SHP77 (cell line): ENCODE results near the gene MAP3K20.
"Not testable (repeated sequence)": the region's sequence is repeated elsewhere in the genome, so short reads cannot be mapped to it uniquely, and the experiment has no call there.

Experiments
- DNase-seq, 2 experiments: peaks; one replicate each; lab custom pipeline; 2025; lab: John Stamatoyannopoulos, UW

MAP3K20 gene

DNA sequence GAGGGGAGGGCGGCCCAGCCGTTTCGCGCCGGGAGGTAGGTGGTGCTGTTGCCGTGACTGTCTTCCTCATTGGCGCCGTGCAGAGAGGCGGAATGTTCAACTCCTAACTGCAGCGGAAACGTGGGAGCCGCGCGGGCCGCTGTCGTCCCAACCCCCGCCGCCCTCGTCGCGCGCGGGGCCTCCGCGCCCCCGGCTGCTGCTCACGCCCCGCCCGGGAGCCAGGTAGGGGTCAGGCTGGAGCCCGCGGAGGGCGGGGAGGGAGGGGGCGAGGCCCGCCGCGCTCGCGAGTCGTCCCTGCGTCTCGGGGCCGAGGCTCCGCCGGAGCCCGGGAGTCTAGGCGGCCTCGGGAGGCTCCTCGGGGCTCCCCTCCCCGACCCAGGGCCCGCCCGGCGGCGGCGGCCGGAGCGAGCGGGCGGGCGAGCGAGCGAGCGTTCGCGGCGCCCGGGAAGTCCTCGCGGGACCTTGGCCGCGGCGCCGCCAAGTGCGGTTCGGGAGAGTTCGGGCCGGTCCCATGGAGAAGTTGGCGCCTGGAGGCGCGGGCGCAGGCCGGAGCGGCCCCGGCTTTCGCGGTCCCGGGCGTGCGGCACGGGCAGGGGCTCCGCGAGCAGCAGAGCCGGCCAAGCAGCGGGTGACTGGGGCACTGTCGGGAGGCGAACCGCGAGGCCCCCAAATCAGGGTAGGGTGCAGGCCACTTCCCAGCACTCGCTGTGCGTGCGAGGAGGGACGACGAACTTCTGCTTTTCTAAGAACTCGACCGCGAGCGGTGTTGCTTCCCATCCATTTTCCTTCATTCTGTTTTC, at the start of gene MAP3K20:
Gene MAP3K20, plus strand, starts transcription at position 66 of the 800 bp plus-strand sequence. CDS start 15,186 bp downstream, outside the sequence.
- DNase-seq: peak; percentile 11 to 16

DNA sequence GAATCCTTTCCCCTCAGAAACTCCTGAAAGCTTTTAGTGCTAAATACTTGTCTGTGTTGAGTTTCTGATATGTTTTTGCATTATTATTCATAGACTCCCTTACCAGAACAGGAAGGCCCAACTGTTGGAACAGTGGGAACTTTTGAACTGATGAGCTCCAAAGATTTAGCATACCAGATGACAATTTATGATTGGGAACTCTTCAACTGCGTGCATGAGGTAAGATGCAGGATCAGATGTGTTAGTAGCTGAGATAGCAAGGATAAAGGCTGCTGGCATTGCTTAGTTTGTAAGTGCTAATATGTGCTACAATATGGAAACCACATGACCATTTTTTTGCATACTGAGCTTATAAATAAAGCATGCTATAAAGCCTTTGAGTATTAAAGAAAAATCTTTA, 49.2 kb upstream of the MAP3K20 start:
- DNase-seq: no peak

GRCh38 chr2:173027181-173028128, 48.2 kb upstream of the MAP3K20 start:
- peak; percentile 8 to 49 for DNase-seq

DNA sequence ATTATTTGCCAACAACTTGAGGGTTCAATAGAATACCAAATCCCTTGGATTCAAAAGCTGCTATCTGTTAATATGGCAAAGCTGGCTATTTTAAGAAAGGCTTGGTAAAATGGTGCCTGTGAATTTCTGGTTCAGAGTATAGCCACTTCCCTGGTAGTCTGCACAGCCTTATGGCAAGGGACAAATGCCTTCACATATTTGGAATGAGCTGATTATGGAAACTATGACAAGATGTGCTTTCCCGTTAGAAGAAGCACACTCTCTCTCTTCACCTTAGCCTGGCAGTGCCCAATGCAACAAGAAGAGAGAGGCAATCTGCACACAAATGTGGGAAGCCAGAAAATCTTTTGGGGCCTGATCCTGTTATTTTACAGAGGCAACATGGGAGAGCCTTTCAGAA, 47.5 kb upstream of the MAP3K20 start:
- no peak for DNase-seq

- DNase-seq: no peak
Observed at GRCh38 chr2:173028671-173029070, 47.0 kb upstream of the MAP3K20 start.

GRCh38 chr2:173030561-173031490, 44.8 kb upstream of the MAP3K20 start:
- no peak for DNase-seq

DNA sequence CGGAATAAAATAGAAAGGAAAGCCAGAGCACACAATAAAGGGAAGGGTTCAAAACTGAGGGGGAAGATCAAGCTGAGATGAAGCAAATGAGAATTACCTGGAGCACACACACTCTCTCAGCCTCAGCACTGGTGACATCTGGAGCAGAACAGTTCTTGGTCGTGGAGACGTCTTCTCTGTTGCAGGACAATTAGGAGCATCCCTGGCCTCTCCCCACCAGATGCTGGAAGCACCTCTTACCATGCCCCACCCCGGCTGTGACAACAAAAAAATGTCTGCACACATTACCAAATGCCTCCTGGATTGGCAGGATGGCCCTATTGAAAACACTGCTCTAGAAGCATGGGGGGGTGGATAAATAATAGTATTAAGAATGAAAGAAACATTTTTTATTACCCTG, 43.6 kb upstream of the MAP3K20 start:
- DNase-seq: no peak

DNA sequence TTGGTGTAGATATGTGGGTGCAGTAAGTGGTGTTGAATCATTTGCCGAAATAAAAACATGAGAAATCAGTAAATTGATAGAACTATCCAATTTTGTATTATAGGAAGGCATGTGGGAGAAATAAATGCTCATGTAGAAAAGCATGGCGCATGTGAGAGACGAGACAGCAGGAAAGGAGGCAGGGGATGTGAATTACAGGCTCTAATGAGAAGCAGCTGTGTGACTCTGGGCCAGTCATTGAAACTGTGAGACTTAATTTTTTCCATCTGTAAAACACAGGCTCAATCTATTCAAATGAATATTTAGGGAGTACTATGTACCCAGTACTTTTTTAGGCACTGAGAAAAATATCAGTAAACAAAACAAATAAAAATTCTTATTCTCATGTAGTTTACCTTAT, 42.6 kb upstream of the MAP3K20 start:
- no peak for DNase-seq

DNA sequence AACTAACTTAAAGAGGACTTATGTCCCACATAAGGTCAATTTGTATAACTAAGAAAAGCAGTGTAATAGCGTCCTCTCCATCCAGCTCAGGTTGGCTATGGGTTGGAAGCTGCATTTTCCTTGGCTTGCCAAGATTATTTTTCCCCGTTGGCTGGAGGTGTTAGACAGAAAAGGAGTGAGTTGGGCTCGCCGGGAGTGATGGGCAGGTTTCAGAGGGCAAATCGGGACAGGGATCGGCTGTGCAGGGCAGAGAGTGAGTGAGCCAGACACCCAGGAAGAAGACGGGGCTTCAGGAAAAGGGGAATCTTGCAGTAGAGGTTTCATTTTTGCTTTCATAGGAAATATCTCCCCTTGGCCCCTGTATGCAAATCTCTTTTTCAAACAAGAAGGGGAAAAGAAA, 41.5 kb upstream of the MAP3K20 start:
- no peak for DNase-seq

GRCh38 chr2:173037245-173038120, 38.2 kb upstream of the MAP3K20 start:
- DNase-seq: no peak

- DNase-seq: not testable (repeated sequence)
Observed at GRCh38 chr2:173038257-173038656, 37.4 kb upstream of the MAP3K20 start.

GRCh38 chr2:173040729-173041128, 34.9 kb upstream of the MAP3K20 start:
- DNase-seq: no peak

DNA sequence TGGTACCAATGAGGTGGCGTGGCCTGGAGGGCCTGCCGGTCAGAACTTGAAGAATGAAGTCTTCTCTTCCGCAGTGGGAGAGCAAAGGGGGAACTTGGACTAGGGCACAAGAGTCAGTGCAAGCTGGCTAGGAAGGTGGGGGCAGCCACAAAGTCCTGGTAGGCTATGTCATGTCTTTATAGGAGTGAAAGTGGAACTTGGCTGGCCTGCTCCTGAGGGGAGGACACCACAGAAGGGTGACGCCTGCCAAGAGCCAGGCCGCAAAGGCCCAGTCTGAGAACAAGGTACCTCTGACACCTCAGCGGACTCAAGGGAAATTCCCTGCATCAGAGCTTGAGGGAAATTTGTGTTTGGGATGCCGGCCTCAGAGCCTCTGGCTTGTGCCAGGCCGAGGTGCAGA, 32.2 kb upstream of the MAP3K20 start:
- no peak for DNase-seq

GRCh38 chr2:173043897-173044519, 31.6 kb upstream of the MAP3K20 start:
- no peak for DNase-seq

DNA sequence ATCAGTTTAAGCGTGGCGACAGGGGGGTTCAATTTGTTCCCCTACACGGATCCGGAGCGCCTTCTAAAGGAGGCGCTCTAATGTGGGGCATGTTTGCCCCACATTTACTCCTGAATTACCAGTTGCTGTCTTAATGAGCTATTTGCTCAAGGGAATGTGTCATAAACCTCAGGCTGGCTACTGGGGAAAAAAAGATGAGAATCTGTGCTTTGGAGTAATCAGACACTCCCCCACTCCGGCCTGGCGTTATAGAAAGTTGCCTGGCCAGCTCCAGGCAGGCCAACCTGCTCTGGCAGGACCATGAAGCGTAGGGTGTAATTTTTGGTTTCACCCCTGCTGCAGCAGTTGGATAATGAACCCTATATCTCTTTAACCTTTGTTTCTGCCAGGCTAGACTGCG, 31.0 kb upstream of the MAP3K20 start:
- no peak for DNase-seq

- DNase-seq: no peak
Observed at GRCh38 chr2:173045181-173045580, 30.5 kb upstream of the MAP3K20 start.

DNA sequence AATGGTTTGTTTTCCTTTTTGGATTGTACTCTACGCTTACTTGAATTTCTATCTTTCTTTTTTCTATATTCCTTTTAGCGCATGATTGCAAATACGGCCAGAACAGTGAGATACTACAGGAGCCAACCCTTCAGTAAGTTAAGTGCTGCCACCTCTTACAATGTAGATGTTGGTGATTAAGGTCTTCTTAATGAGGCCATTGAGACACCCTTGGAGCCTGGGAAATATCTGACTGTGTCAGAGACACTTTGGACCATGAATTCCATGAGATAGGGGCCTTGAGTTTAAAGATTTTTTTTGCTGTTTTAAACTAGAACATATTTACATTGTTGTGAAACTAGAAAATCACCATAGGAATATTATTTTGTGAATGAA, 27.1 kb upstream of the MAP3K20 start:
- DNase-seq: no peak

DNA sequence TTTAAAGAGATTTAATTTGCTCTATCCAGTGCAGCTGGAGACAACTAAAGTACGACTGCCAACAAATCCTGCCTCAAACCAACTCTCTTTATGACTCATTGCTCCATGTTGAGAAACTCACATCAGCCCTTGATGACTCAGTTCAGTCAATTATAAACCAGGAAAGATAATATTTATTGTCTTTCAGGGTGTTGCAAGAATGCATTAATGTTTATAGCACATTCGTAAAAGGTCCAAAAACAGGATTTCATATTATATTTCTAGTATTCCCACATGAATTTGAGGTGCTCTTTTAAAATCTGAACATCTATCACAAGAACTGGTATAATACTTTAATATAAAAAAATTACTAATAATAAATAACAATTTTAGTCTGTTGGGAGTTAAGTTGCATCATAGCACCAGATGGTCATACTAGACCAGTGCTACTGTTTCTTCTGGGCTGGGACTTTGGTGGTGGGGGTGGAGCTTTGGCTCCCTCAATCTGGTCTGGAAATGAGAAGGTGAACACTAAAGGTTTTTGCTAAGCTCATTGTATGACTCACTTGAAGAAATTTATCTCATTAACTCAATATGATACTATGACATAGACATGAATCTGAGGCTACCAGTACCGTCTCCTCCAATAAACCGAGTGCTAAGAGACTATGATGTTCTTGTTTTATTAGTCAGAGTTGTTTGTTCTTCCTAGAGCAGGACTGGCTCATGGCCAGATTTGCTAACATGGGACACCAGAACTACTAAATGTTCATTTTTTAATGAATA, 26.6 kb upstream of the MAP3K20 start:
- peak in 1 of 2 experiments; percentile 1 for DNase-seq

- no peak for DNase-seq
Observed at GRCh38 chr2:173049831-173050230, 25.8 kb upstream of the MAP3K20 start.

DNA sequence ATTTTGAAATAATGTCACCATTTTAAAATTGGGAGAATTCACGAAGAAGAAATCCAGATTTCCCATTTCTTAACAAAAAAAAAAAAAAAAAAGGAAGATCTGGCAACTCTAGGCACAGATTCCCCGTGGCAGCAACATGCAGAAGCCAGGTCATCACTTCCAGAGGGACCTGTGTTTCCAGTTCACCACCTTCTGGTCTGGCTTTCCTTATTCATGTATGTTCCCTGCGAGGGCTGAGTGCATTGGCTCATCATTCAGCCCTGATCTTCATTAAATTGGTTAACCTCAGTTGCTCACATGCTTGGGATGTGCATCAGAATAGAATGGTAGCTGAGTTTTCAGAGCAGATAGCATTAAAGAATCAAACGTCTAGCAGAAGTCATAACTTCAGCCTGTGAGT, 25.0 kb upstream of the MAP3K20 start:
- no peak for DNase-seq
